Nephron progenitor cell (in vitro differentiated cells): ENCODE measurements around the gene SPDYC.
A peak's percentile ranks its signal among the peaks of the same experiment; 100 is the strongest.

ENCODE experiments used
- DNase-seq: peaks from one replicate; pipeline ENCODE4 v3.0.0; 2021
- H3K27ac Mint-ChIP-seq: 2 replicates; pipeline ENCODE4 v1.8.0; 2021; ENCODE audit warnings: mild to moderate bottlenecking, moderate library complexity, mixed read lengths
- H3K27me3 Mint-ChIP-seq: 2 replicates; pipeline ENCODE4 v1.8.0; 2021; ENCODE audit warnings: mild to moderate bottlenecking, low read depth, mixed read lengths; ENCODE audit not compliant: poor library complexity
- H3K36me3 Mint-ChIP-seq: 2 replicates; pipeline ENCODE4 v1.8.0; 2021; ENCODE audit warnings: low read depth, mixed read lengths
- H3K4me1 Mint-ChIP-seq: 2 replicates; pipeline ENCODE4 v1.8.0; 2021; ENCODE audit warnings: mixed read lengths
- H3K4me3 Mint-ChIP-seq: 2 replicates; pipeline ENCODE4 v1.8.0; 2021; ENCODE audit warnings: mild to moderate bottlenecking, moderate library complexity, mixed read lengths
- H3K9me3 Mint-ChIP-seq: 2 replicates; pipeline ENCODE4 v1.8.0; 2021; ENCODE audit warnings: mild to moderate bottlenecking, moderate library complexity, mixed read lengths
- TF ChIP-seq, protein P1 (sequence below): fragments of 200-600 bp; sonication (generic); IDR thresholded peaks from 2 replicates; pipeline ENCODE4 v1.5.0; 2021; ENCODE audit warnings: antibody characterized with exemption

The SPDYC gene

DNA sequence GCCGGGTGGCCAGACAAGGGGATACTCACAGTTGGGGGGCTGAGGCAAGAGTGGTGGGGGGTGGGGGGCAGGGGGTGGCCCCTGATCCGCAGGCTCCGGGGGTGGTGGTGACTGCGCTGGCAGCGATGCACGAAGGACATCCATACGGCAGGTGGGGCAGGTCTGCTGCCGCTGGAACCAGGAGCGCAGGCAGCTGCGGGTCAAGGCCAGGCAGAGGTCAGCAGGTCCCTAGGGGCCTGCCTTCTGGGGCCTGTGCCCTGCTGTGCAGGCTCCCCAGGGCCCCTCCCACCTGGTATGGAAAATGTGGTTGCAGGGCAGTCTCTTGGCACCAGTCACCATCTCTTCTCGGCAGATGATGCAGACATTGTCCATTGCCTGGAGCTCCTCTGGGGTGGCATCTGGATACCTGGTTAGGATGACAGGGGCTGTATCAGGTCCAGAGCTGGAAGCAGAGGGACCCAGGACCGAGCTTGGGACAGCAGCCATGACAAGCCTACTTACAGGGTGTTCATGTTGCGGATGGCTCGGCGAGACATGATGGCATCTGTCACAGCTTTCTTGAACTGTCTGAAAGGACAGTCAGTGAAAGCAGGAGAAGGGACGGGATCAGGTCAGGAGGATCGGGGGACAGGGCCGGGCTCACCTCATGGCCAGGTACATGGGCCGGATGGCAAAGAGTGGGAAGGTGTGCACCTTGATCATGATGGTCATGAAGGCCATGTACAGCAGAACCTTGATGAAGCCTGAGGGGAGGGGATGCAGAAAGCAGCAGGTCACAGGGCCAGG, 39.2 kb upstream of the SPDYC start:
- Mint-ChIP-seq H3K4me1 (peaks cover 23% of the 10 kb centered on the region), H3K4me3 (no peak overlapping the region), H3K27me3 (no peaks in the 10 kb centered on the region), H3K9me3 (no peaks in the 10 kb centered on the region), H3K27ac (peak overlapping the region; percentile 65), H3K36me3 (peaks cover 17% of the 10 kb centered on the region)
- DNase-seq, result no peak
- TF ChIP-seq, protein P1, sequence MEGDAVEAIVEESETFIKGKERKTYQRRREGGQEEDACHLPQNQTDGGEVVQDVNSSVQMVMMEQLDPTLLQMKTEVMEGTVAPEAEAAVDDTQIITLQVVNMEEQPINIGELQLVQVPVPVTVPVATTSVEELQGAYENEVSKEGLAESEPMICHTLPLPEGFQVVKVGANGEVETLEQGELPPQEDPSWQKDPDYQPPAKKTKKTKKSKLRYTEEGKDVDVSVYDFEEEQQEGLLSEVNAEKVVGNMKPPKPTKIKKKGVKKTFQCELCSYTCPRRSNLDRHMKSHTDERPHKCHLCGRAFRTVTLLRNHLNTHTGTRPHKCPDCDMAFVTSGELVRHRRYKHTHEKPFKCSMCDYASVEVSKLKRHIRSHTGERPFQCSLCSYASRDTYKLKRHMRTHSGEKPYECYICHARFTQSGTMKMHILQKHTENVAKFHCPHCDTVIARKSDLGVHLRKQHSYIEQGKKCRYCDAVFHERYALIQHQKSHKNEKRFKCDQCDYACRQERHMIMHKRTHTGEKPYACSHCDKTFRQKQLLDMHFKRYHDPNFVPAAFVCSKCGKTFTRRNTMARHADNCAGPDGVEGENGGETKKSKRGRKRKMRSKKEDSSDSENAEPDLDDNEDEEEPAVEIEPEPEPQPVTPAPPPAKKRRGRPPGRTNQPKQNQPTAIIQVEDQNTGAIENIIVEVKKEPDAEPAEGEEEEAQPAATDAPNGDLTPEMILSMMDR, result no peak

DNA sequence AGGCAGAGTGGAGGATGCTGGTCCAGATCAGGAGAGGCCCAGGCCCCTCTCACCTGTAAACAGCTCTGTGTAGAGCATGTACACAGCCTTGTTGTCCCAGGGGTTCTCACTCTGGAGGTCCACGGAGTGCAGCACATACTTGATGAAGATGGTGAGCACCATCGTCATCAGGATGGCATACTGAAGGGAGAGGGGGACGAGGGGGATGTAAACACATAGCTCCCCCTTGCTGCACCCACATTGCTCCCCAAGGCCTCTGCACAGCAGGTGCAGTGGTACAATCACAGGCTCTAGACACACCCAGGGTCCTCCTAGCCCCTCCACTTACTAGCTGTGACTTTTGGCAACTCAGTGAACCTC, 38.6 kb upstream of the SPDYC start:
- TF ChIP-seq, protein P1, result no peak
- Mint-ChIP-seq H3K36me3 (peaks cover 17% of the 10 kb centered on the region), H3K27me3 (no peaks in the 10 kb centered on the region), H3K9me3 (no peaks in the 10 kb centered on the region), H3K4me1 (peaks cover 28% of the 10 kb centered on the region), H3K27ac (peak overlapping the region; percentile 71), H3K4me3 (no peak overlapping the region)
- no peak for DNase-seq

DNA sequence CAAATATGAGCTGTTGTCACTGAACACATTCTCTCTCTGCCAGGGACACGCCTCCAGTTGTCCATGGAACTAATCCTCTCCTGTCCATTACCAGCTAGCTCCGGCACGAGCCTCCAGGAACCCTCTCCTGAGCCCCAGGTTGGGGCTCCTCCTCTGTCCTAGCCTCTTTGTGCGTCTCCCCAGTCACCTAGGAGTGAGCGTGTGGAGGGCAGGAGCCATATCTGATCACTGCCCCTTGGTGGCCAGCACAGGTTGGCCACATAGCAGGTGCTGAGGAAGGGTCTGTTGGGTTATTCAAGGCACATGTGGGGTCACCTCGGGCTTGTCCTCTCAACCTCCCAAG, 38.2 kb upstream of the SPDYC start:
- TF ChIP-seq, protein P1, result no peak
- H3K4me1 Mint-ChIP-seq, result peaks cover 33% of the 10 kb centered on the region
- H3K9me3 Mint-ChIP-seq, result no peaks in the 10 kb centered on the region
- no peak overlapping the region for H3K27ac Mint-ChIP-seq
- H3K27me3 Mint-ChIP-seq, result peaks cover 2% of the 10 kb centered on the region
- no peak overlapping the region for H3K4me3 Mint-ChIP-seq
- DNase-seq, result no peak
- H3K36me3 Mint-ChIP-seq, result peaks cover 16% of the 10 kb centered on the region

DNA sequence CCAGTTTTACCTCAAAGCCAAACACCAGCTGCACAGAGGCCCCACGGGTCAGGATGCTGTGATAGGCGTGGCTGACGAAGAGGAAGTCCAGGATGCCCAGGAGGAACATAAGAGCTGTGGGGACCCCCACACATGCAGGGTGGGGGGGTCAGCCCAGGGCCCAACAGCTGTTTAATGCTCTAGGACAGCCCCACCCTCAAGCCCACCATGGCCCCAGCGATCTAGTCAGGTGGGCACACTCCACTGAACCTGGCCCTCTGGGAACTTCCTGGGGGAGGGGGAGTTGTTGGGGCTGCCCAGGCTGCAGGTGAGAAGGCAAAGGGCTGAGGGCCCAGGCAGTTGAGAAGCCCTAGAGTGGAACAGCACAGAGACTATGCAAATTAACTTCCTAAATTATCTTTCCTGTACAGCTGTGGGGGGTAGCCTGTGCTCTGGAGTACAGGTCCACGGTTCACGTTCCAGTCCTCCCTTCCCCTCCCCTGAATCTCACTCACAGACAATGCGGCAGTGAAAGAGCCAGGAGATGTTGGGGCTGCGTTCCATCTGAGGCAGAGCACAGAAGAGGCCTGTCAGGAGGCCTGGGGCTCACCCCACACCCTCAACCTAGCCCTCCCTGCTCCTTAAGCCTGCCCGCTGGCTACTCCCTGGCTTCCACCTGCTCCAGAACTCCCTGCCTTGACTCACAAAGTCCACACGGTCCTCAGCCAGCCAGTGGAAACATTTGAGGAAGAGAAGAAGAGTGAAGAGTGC, 37.6 kb upstream of the SPDYC start:
- Mint-ChIP-seq H3K4me3 (peak overlapping the region; percentile 99), H3K9me3 (no peaks in the 10 kb centered on the region), H3K27me3 (peaks cover 5% of the 10 kb centered on the region), H3K4me1 (peaks cover 39% of the 10 kb centered on the region), H3K27ac (no peak overlapping the region), H3K36me3 (peaks cover 10% of the 10 kb centered on the region)
- no peak for DNase-seq
- TF ChIP-seq, protein P1, result no peak

DNA sequence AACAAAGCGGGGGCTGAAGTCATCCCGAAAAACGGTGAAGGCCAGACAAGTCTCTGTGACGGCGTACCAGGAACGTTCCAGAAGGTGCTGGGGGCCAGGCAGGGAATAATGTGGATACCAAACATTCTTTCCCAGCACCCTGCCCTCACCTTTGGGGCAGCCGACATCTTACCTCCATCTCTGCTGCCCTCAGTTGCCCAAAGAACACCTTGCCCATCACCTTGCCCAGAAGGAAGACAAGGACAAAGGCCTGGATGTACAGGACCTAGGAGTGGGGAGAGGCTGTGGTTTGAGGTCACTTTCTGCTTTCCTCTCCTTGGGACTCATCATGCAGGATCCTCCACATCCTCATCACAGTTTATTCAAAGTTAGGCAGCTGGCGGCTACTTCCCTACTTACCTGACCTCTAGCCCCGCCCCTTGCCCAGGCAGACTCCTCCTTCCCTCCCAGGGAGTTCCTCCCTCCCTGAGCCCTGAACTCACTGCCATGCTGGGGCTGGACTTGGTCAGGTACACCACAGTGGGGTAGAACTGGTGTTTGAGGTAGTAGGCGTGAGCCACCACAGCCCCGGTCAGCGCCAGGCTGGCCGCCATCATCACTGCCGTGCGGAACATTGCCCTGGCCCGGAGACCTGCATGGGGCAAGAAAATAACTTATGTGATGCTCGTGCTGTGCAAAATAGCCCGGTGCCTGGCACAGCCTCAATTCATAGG, 36.9 kb upstream of the SPDYC start:
- Mint-ChIP-seq H3K27me3 (peaks cover 9% of the 10 kb centered on the region), H3K36me3 (peaks cover 7% of the 10 kb centered on the region), H3K27ac (peak overlapping the region; percentile 100), H3K4me1 (peaks cover 42% of the 10 kb centered on the region), H3K4me3 (peak overlapping the region; percentile 99), H3K9me3 (no peaks in the 10 kb centered on the region)
- no peak for DNase-seq
- TF ChIP-seq, protein P1, result no peak
